WTC11 (cell line): ENCODE data around the gene NXPE3. TPM values are rescaled to one million over a fixed set of nuclear protein-coding genes. Genes with fewer than 3 reads are reported as not detected.

Experiments
- ATAC-seq: fragments of 200-7000 bp; cut with Tn5 transposase; 2 replicates; pipeline ENCODE4 v1.10.0; 2021; ENCODE audit warnings: mild to moderate bottlenecking, moderate library complexity
- CTCF ChIA-PET: fragments of 300-600 bp; sonication (Branson Sonifier 250); formaldehyde crosslinking; loops from one replicate; lab custom pipeline; 2021; ENCODE audit warnings: antibody characterized with exemption; lab: Charles Lee
- POLR2A ChIA-PET: fragments of 350-600 bp; sonication (Branson Sonifier 250); formaldehyde crosslinking; loops from one replicate; lab custom pipeline; 2021; ENCODE audit warnings: antibody characterized with exemption; lab: Charles Lee
- DNase-seq: peaks from one replicate; pipeline ENCODE4 v3.0.0; 2021; ENCODE audit warnings: low spot score
- H3K27ac Mint-ChIP-seq: 2 replicates; pipeline ENCODE4 v1.8.0; 2021; ENCODE audit warnings: mixed read lengths
- H3K27me3 Mint-ChIP-seq: 2 replicates; pipeline ENCODE4 v1.8.0; 2021; ENCODE audit warnings: low read depth, mild to moderate bottlenecking, moderate library complexity, mixed read lengths
- H3K36me3 Mint-ChIP-seq: 2 replicates; pipeline ENCODE4 v1.8.0; 2021; ENCODE audit warnings: mixed read lengths
- H3K4me1 Mint-ChIP-seq: 2 replicates; pipeline ENCODE4 v1.8.0; 2022; ENCODE audit warnings: mixed read lengths
- H3K4me3 Mint-ChIP-seq: 2 replicates; pipeline ENCODE4 v1.8.0; 2021; ENCODE audit warnings: mild to moderate bottlenecking, moderate library complexity, mixed read lengths
- H3K9me3 Mint-ChIP-seq: 2 replicates; pipeline ENCODE4 v1.8.0; 2021; ENCODE audit warnings: mixed read lengths
- AFF4 ChIP-seq: sonication (generic); formaldehyde crosslinking; IDR thresholded peaks from 2 replicates; pipeline ENCODE4 v1.8.1; 2023; ENCODE audit warnings: mild to moderate bottlenecking, missing genetic modification reagents, borderline replicate concordance
- ATF1 ChIP-seq: sonication (generic); formaldehyde crosslinking; IDR thresholded peaks from 2 replicates; pipeline ENCODE4 v1.8.1; 2023; ENCODE audit warnings: mild to moderate bottlenecking, moderate library complexity, missing genetic modification reagents
- ELF4 ChIP-seq: sonication (generic); formaldehyde crosslinking; IDR thresholded peaks from 2 replicates; pipeline ENCODE4 v1.8.1; 2022; ENCODE audit warnings: low read depth, mild to moderate bottlenecking, moderate library complexity, missing genetic modification reagents
- FOXK1 ChIP-seq: sonication (generic); formaldehyde crosslinking; IDR thresholded peaks from 2 replicates; pipeline ENCODE4 v1.8.0; 2022; ENCODE audit warnings: mild to moderate bottlenecking, moderate library complexity, missing genetic modification reagents
- JUN ChIP-seq: sonication (generic); formaldehyde crosslinking; IDR thresholded peaks from 2 replicates; pipeline ENCODE4 v1.8.0; 2023; ENCODE audit warnings: mild to moderate bottlenecking, missing genetic modification reagents
- NR1H2 ChIP-seq: sonication (generic); formaldehyde crosslinking; IDR thresholded peaks from 2 replicates; pipeline ENCODE4 v1.9.0; 2021; ENCODE audit warnings: mild to moderate bottlenecking, moderate library complexity, missing genetic modification reagents
- PRDM15 ChIP-seq: sonication (generic); formaldehyde crosslinking; IDR thresholded peaks from 2 replicates; pipeline ENCODE4 v1.8.0; 2022; ENCODE audit warnings: missing genetic modification reagents
- PREB ChIP-seq: sonication (generic); formaldehyde crosslinking; IDR thresholded peaks from 2 replicates; pipeline ENCODE4 v1.8.1; 2022; ENCODE audit warnings: mild to moderate bottlenecking, missing genetic modification reagents, moderate library complexity, borderline replicate concordance
- SMAD4 ChIP-seq: sonication (generic); formaldehyde crosslinking; IDR thresholded peaks from 2 replicates; pipeline ENCODE4 v1.8.0; 2022; ENCODE audit warnings: mild to moderate bottlenecking, missing genetic modification reagents
- SOX15 ChIP-seq: fragments of 250-450 bp; sonication (Bioruptor Pico); IDR thresholded peaks from 2 replicates; pipeline ENCODE4 v1.9.0; 2021; ENCODE audit warnings: mild to moderate bottlenecking
- SP1 ChIP-seq: sonication (generic); formaldehyde crosslinking; conservative IDR thresholded peaks from 2 replicates; pipeline ENCODE4 v1.8.1; 2022; ENCODE audit warnings: missing genetic modification reagents
- TP53 ChIP-seq: sonication (generic); formaldehyde crosslinking; IDR thresholded peaks from 2 replicates; pipeline ENCODE4 v1.8.1; 2023; ENCODE audit warnings: mild to moderate bottlenecking, missing genetic modification reagents
- ZMAT4 ChIP-seq: fragments of 250-450 bp; sonication (Bioruptor Pico); IDR thresholded peaks from 2 replicates; pipeline ENCODE4 v1.9.0; 2021; ENCODE audit warnings: mild to moderate bottlenecking
- ZNF396 ChIP-seq: fragments of 250-450 bp; sonication (Bioruptor Pico); IDR thresholded peaks from 2 replicates; pipeline ENCODE4 v1.8.0; 2021; ENCODE audit warnings: mild to moderate bottlenecking, moderate library complexity, borderline replicate concordance
- ZNF416 ChIP-seq: fragments of 250-450 bp; sonication (Bioruptor Pico); IDR thresholded peaks from 2 replicates; pipeline ENCODE4 v1.9.0; 2021; ENCODE audit warnings: mild to moderate bottlenecking, inconsistent platforms
- ZNF512 ChIP-seq: sonication (generic); formaldehyde crosslinking; IDR thresholded peaks from 2 replicates; pipeline ENCODE4 v1.8.1; 2022; ENCODE audit warnings: missing genetic modification reagents, borderline replicate concordance
- total RNA-seq: library from RNA; stranded (reverse); gene quantifications from 3 replicates; pipeline ENCODE4 v1.2.3, GENCODE V29; 2021

The NXPE3 gene
- total RNA-seq, 1 experiment from 2014 or later, result 13.9 TPM

GRCh38 chr3:101823525-101823924, 44.5 kb downstream of the NXPE3 start:
- DNase-seq, result no peak
- CTCF ChIA-PET, result interaction anchor here (1.1 kb wide), 1 partner anchor 402 kb away, joined by 5 read pairs; no protein-coding TSS in a partner anchor
- peaks cover 12% of the 10 kb centered on the region for H3K4me1 Mint-ChIP-seq
- H3K36me3 Mint-ChIP-seq, result peaks cover 10% of the 10 kb centered on the region; the same call in 1 of the 2 replicates
- H3K9me3 Mint-ChIP-seq, result no peaks in the 10 kb centered on the region
- no peaks in the 10 kb centered on the region for H3K27me3 Mint-ChIP-seq
- TF ChIP-seq SMAD4 (CRISPR knock-in tag), result no peak
- TF ChIP-seq, all 79 proteins: peak for 0
- no peak for ATAC-seq
- Mint-ChIP-seq H3K27ac (no peak overlapping the region), H3K4me3 (no peak overlapping the region)
- POLR2A ChIA-PET, result interaction anchor here (0.6 to 1.4 kb wide), 2 partner anchors 18 to 26 kb away, joined by 3 to 4 read pairs; partner anchors contain the start of gene NFKBIZ

- ATAC-seq, result no peak
- Mint-ChIP-seq H3K4me1 (peaks cover 23% of the 10 kb centered on the region), H3K36me3 (peaks cover 10% of the 10 kb centered on the region; the same call in 1 of the 2 replicates), H3K9me3 (no peaks in the 10 kb centered on the region), H3K27me3 (no peaks in the 10 kb centered on the region), H3K4me3 (no peak overlapping the region), H3K27ac (no peak overlapping the region)
- ChIA-PET POLR2A (interaction anchor here (0.7 to 1.4 kb wide), 2 partner anchors 25 to 37 kb away, joined by 4 read pairs; partner anchors contain the start of gene NFKBIZ), CTCF (interaction anchor here (0.9 to 1.1 kb wide), 2 partner anchors 401 to 404 kb away, joined by 3 to 5 read pairs; no protein-coding TSS in a partner anchor)
- TF ChIP-seq ZMAT4 (CRISPR knock-in tag) (no peak), PREB (no peak), ZNF416 (CRISPR knock-in tag) (no peak), FOXK1 (CRISPR knock-in tag) (no peak), SOX15 (CRISPR knock-in tag) (no peak), NR1H2 (CRISPR knock-in tag) (no peak), ELF4 (CRISPR knock-in tag) (no peak), ATF1 (CRISPR knock-in tag) (no peak), TP53 (CRISPR knock-in tag) (no peak), PRDM15 (CRISPR knock-in tag) (no peak), AFF4 (CRISPR knock-in tag) (no peak), ZNF396 (CRISPR knock-in tag) (no peak), SP1 (CRISPR knock-in tag) (no peak), JUN (CRISPR knock-in tag) (no peak), ZNF512 (CRISPR knock-in tag) (no peak)
- no peak for DNase-seq
Observed at GRCh38 chr3:101824702-101825101, 45.7 kb downstream of the NXPE3 start.
